Keratinocyte (primary cell): ENCODE results near the gene PLEKHD1. TPM values are rescaled to one million over a fixed set of nuclear protein-coding genes. Genes with fewer than 3 reads are reported as not detected.

Experiments used
- DNase-seq: peaks from one replicate; pipeline ENCODE4 v3.0.0-alpha.2; 2011; ENCODE audit warnings: low read depth, missing footprints, low spot score
- FAIRE-seq: peaks from 2 replicates; lab custom pipeline; 2011; peaks lifted over from hg19 to GRCh38; lab: Jason Lieb, UNC
- H2AFZ ChIP-seq: 2 replicates; pipeline ENCODE4 v1.6.0; 2012; ENCODE audit warnings: low read length, control low read depth, inconsistent platforms; ENCODE audit not compliant: control insufficient read depth
- H3K27ac ChIP-seq: 2 replicates; pipeline ENCODE4 v1.5.1; 2011; ENCODE audit warnings: low read length; ENCODE audit not compliant: control insufficient read depth, insufficient read depth
- H3K27me3 ChIP-seq: 3 replicates; pipeline ENCODE4 v1.6.0; 2011; ENCODE audit warnings: low read length; ENCODE audit not compliant: control insufficient read depth, insufficient read depth; ENCODE audit errors: extremely low read depth
- H3K36me3 ChIP-seq, 2 experiments: 2 replicates in 1 of 2; 3 replicates in 1 of 2; pipeline ENCODE4 v1.5.1; 2011; ENCODE audit warnings: low read length in 2 of 2, mild to moderate bottlenecking in 1 of 2; ENCODE audit not compliant: control insufficient read depth in 2 of 2, insufficient read depth in 2 of 2; ENCODE audit errors: extremely low read depth in 1 of 2
- H3K4me1 ChIP-seq: 3 replicates; pipeline ENCODE4 v1.5.1; 2011; ENCODE audit warnings: low read length; ENCODE audit not compliant: control insufficient read depth, insufficient read depth; ENCODE audit errors: extremely low read depth
- H3K4me2 ChIP-seq: 3 replicates; pipeline ENCODE4 v1.6.0; 2011; ENCODE audit warnings: low read depth, low read length; ENCODE audit not compliant: control insufficient read depth, insufficient read depth; ENCODE audit errors: extremely low read depth
- H3K4me3 ChIP-seq, 3 experiments: fragments of 200-600 bp in 1 of 3; sonication (generic) in 1 of 3; 2 replicates in 2 of 3; 3 replicates in 1 of 3; pipeline ENCODE4 v1.5.1; 2011 to 2016; ENCODE audit warnings: low read length in 3 of 3, mild to moderate bottlenecking in 3 of 3, control low read depth in 2 of 3, inconsistent platforms in 1 of 3, low read depth in 1 of 3, mixed read lengths in 1 of 3, mixed run types in 1 of 3, moderate library complexity in 1 of 3; ENCODE audit not compliant: control insufficient read depth in 2 of 3, insufficient read depth in 2 of 3; ENCODE audit errors: extremely low read depth in 1 of 3
- H3K79me2 ChIP-seq: 2 replicates; pipeline ENCODE4 v1.6.0; 2012; ENCODE audit warnings: low read length; ENCODE audit not compliant: control insufficient read depth, insufficient read depth
- H3K9ac ChIP-seq: 3 replicates; pipeline ENCODE4 v1.6.0; 2011; ENCODE audit warnings: low read length; ENCODE audit not compliant: control insufficient read depth, insufficient read depth; ENCODE audit errors: extremely low read depth
- H3K9me1 ChIP-seq: 3 replicates; pipeline ENCODE4 v1.6.0; 2011; ENCODE audit warnings: low read length; ENCODE audit not compliant: control insufficient read depth, insufficient read depth; ENCODE audit errors: extremely low read depth
- H3K9me3 ChIP-seq: 2 replicates; pipeline ENCODE4 v1.5.1; 2012; ENCODE audit warnings: low read depth, low read length; ENCODE audit not compliant: control insufficient read depth
- H4K20me1 ChIP-seq: 3 replicates; pipeline ENCODE4 v1.6.0; 2011; ENCODE audit warnings: low read length; ENCODE audit not compliant: control insufficient read depth, insufficient read depth; ENCODE audit errors: extremely low read depth
- EZH2 ChIP-seq: IDR thresholded peaks from one replicate; pipeline ENCODE4 v1.6.1; 2012; ENCODE audit warnings: inconsistent platforms, mild to moderate bottlenecking, low read length, moderate library complexity
- dilution Hi-C: fragments of 300-500 bp; cut with MboI; formaldehyde crosslinking; loops from one replicate; pipeline ENCODE4 v1.7.0; 2020; ENCODE audit warnings: low sequenced_read_pairs; ENCODE audit not compliant: extremely low pct_ligation_motif_present
- polyA plus RNA-seq, 5 experiments: library from polyadenylated mRNA; depleted of rRNA in 3 of 5; stranded (reverse) in 3 of 5; stranded (forward) in 1 of 5; unstranded in 1 of 5; fragments of >200 nt; gene quantifications; 1 replicate in 1 of 5; 2 replicates in 3 of 5; 3 replicates in 1 of 5; pipeline versions ENCODE4 v1.2.1 to v1.2.3, GENCODE V29; 2011 to 2012; ENCODE audit warnings: missing spikeins in 2 of 5, low read depth in 1 of 5, low replicate concordance in 1 of 5
- TF ChIP-seq, protein P1 (sequence below), 3 experiments: IDR thresholded peaks in 1 of 3; conservative IDR thresholded peaks in 1 of 3; optimal IDR thresholded peaks in 1 of 3; 2 replicates in 2 of 3; 3 replicates in 1 of 3; pipeline versions ENCODE3 to v1.5.1; 2011; ENCODE audit warnings: low read length in 3 of 3, mild to moderate bottlenecking in 3 of 3, moderate library complexity in 2 of 3, control low read depth in 1 of 3, inconsistent platforms in 1 of 3; ENCODE audit not compliant: insufficient read depth in 2 of 3; ENCODE audit errors: extremely low read depth in 1 of 3

PLEKHD1 gene
- polyA plus RNA-seq, 1 donor (not counting 4 experiments of a cell fraction or from before 2014, with no cell fraction given) = 0.01 TPM

DNA sequence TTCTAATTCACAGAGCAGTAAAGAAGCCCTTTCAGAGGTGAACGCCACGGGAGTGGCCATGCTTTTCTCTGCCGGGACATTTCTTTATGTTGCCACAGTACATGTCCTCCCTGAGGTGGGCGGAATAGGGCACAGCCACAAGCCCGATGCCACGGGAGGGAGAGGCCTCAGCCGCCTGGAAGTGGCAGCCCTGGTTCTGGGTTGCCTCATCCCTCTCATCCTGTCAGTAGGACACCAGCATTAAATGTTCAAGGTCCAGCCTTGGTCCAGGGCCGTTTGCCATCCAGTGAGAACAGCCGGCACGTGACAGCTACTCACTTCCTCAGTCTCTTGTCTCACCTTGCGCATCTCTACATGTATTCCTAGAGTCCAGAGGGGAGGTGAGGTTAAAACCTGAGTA lies 26.2 kb upstream of the PLEKHD1 start:
- no peak for FAIRE-seq

DNA sequence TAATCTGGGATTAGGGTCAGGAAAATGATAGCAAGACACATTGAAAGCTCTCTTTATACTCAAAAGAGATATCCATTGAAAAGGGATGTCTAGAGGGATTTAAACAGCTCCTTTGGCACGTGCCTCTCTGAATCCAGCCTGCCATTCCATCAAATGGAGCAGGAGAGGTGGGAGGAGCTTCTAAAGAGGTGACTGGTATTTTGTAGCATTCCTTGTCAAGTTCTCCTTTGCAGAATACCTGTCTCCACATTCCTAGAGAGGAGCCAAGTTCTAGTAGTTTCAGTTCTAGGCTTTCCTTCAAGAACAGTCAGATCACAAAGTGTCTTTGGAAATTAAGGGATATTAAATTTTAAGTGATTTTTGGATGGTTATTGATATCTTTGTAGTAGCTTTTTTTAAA lies 25.4 kb upstream of the PLEKHD1 start:
- FAIRE-seq = no peak
- dilution Hi-C loops = loop anchor here (5.0 kb wide), 1 partner anchor 77 kb away; no protein-coding TSS in a partner anchor

More for the DNA sequence above, 26.2 kb upstream of the PLEKHD1 start:
- no peaks in the 10 kb centered on the region for H3K79me2 ChIP-seq
- H3K4me3 ChIP-seq = no peak overlapping the region
- no peak for DNase-seq
- no peak overlapping the region for H2AFZ ChIP-seq
- no peak overlapping the region for H3K4me2 ChIP-seq
- H3K4me1 ChIP-seq = no peaks in the 10 kb centered on the region
- dilution Hi-C loops = loop anchor here (5.0 kb wide), 1 partner anchor 76 kb away; no protein-coding TSS in a partner anchor
- no peaks in the 10 kb centered on the region for H3K27me3 ChIP-seq
- no peaks in the 10 kb centered on the region for H3K9me3 ChIP-seq
- H3K9me1 ChIP-seq = peaks cover 2% of the 10 kb centered on the region
- peaks cover 10 to 15% of the 10 kb centered on the region in 2 experiments for H3K36me3 ChIP-seq
- H3K9ac ChIP-seq = no peak overlapping the region
- no peak overlapping the region for H3K27ac ChIP-seq
- no peaks in the 10 kb centered on the region for H4K20me1 ChIP-seq
- no peak for TF ChIP-seq EZH2
- TF ChIP-seq, protein P1, sequence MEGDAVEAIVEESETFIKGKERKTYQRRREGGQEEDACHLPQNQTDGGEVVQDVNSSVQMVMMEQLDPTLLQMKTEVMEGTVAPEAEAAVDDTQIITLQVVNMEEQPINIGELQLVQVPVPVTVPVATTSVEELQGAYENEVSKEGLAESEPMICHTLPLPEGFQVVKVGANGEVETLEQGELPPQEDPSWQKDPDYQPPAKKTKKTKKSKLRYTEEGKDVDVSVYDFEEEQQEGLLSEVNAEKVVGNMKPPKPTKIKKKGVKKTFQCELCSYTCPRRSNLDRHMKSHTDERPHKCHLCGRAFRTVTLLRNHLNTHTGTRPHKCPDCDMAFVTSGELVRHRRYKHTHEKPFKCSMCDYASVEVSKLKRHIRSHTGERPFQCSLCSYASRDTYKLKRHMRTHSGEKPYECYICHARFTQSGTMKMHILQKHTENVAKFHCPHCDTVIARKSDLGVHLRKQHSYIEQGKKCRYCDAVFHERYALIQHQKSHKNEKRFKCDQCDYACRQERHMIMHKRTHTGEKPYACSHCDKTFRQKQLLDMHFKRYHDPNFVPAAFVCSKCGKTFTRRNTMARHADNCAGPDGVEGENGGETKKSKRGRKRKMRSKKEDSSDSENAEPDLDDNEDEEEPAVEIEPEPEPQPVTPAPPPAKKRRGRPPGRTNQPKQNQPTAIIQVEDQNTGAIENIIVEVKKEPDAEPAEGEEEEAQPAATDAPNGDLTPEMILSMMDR (optimal IDR thresholded peaks at IDR 0.05 in 1 of 3, IDR thresholded peaks at IDR 0.05 in 1 of 3, conservative IDR thresholded peaks at IDR 0.05 in 1 of 3; ENCODE audit: extremely low read depth in 1 of 3, insufficient read depth in 2 of 3, low read length in 3 of 3) = no peak

More for the DNA sequence above, 25.4 kb upstream of the PLEKHD1 start:
- no peaks in the 10 kb centered on the region for H3K79me2 ChIP-seq
- H4K20me1 ChIP-seq = no peaks in the 10 kb centered on the region
- H3K9me1 ChIP-seq = peaks cover 2% of the 10 kb centered on the region
- no peak overlapping the region for H2AFZ ChIP-seq
- H3K4me1 ChIP-seq = no peaks in the 10 kb centered on the region
- no peak overlapping the region for H3K27ac ChIP-seq
- no peak overlapping the region for H3K9ac ChIP-seq
- no peaks in the 10 kb centered on the region for H3K9me3 ChIP-seq
- H3K4me3 ChIP-seq = no peak overlapping the region
- no peak overlapping the region for H3K4me2 ChIP-seq
- no peak for DNase-seq
- peaks cover 10 to 15% of the 10 kb centered on the region in 2 experiments for H3K36me3 ChIP-seq
- H3K27me3 ChIP-seq = no peaks in the 10 kb centered on the region
- TF ChIP-seq EZH2 = no peak
- TF ChIP-seq, protein P1 (optimal IDR thresholded peaks at IDR 0.05 in 1 of 3, IDR thresholded peaks at IDR 0.05 in 1 of 3, conservative IDR thresholded peaks at IDR 0.05 in 1 of 3; ENCODE audit: extremely low read depth in 1 of 3, insufficient read depth in 2 of 3, low read length in 3 of 3) = no peak
